Fibroblast of lung (primary cell): ENCODE results near the gene KIRREL3. TPM values are rescaled to one million over a fixed set of nuclear protein-coding genes. Genes with fewer than 3 reads are reported as not detected.
"Not testable (repeated sequence)": the region's sequence is repeated elsewhere in the genome, so short reads cannot be mapped to it uniquely, and the experiment has no call there.

ENCODE experiments used
- DNase-seq, 2 donors: peaks; one replicate each; pipeline versions ENCODE4 v3.0.0 to v3.0.0-alpha.2; 2010; ENCODE audit warnings: low read depth in 2 of 2
- H2AFZ ChIP-seq: 2 replicates; pipeline ENCODE4 v1.5.1; 2012; ENCODE audit warnings: low read length, control low read depth, inconsistent platforms
- H3K27ac ChIP-seq: 2 replicates; pipeline ENCODE4 v1.5.1; 2011; ENCODE audit warnings: low read length, control low read depth; ENCODE audit not compliant: insufficient read depth
- H3K27me3 ChIP-seq: 2 replicates; pipeline ENCODE4 v1.5.1; 2011; ENCODE audit warnings: mild to moderate bottlenecking, low read length; ENCODE audit not compliant: control insufficient read depth, insufficient read depth
- H3K36me3 ChIP-seq: 2 replicates; pipeline ENCODE4 v1.5.1; 2011; ENCODE audit warnings: low read length; ENCODE audit not compliant: control insufficient read depth, insufficient read depth
- H3K4me1 ChIP-seq: 2 replicates; pipeline ENCODE4 v1.5.1; 2011; ENCODE audit warnings: low read length; ENCODE audit not compliant: control insufficient read depth, insufficient read depth; ENCODE audit errors: extremely low read depth
- H3K4me2 ChIP-seq: 2 replicates; pipeline ENCODE4 v1.5.1; 2011; ENCODE audit warnings: low read length, control low read depth; ENCODE audit not compliant: insufficient read depth; ENCODE audit errors: extremely low read depth
- H3K4me3 ChIP-seq, 4 experiments: fragments of 200-600 bp in 1 of 4; sonication (generic) in 1 of 4; replicated peaks in 1 of 4; 2 replicates each; pipeline ENCODE4 v1.5.1; 2011 to 2016; ENCODE audit warnings: low read length in 4 of 4, low read depth in 3 of 4, mild to moderate bottlenecking in 3 of 4, control low read depth in 2 of 4, inconsistent platforms in 1 of 4, mixed read lengths in 1 of 4; ENCODE audit not compliant: insufficient read depth in 1 of 4; ENCODE audit errors: control extremely low read depth in 1 of 4
- H3K79me2 ChIP-seq: 2 replicates; pipeline ENCODE4 v1.5.1; 2012; ENCODE audit warnings: mild to moderate bottlenecking, low read length, inconsistent platforms; ENCODE audit not compliant: control insufficient read depth, insufficient read depth
- H3K9ac ChIP-seq: 2 replicates; pipeline ENCODE4 v1.5.1; 2011; ENCODE audit warnings: mild to moderate bottlenecking, low read length, control low read depth; ENCODE audit not compliant: insufficient read depth
- H3K9me3 ChIP-seq: 2 replicates; pipeline ENCODE4 v1.5.1; 2012; ENCODE audit warnings: low read depth, low read length; ENCODE audit not compliant: control insufficient read depth, insufficient read depth
- H4K20me1 ChIP-seq: 2 replicates; pipeline ENCODE4 v1.5.1; 2011; ENCODE audit warnings: low read length; ENCODE audit not compliant: control insufficient read depth, insufficient read depth; ENCODE audit errors: extremely low read depth
- CTCF ChIP-seq, 2 donors: IDR thresholded peaks in 1 of 2; conservative IDR thresholded peaks in 1 of 2; 1 replicate in 1 of 2; 2 replicates in 1 of 2; pipeline ENCODE4 v1.5.1; 2011 to 2012; ENCODE audit warnings: low read length in 2 of 2, control low read depth in 1 of 2, inconsistent platforms in 1 of 2, low read depth in 1 of 2, mild to moderate bottlenecking in 1 of 2
- EZH2 ChIP-seq: IDR thresholded peaks from 2 replicates; pipeline ENCODE4 v1.5.1; 2012; ENCODE audit warnings: low read length, control low read depth, mild to moderate bottlenecking; ENCODE audit errors: missing control alignments
- polyA plus RNA-seq, 2 donors: library from polyadenylated mRNA; depleted of rRNA in 1 of 2; stranded (reverse) in 1 of 2; unstranded in 1 of 2; fragments of >200 nt; gene quantifications; 2 replicates each; pipeline ENCODE4 v1.2.1, GENCODE V29; 2011 to 2012; ENCODE audit warnings: missing spikeins in 1 of 2
- total RNA-seq: library from RNA; depleted of rRNA; stranded (reverse); fragments of >200 nt; gene quantifications from 2 replicates; pipeline ENCODE4 v1.2.1, GENCODE V29; 2014

Gene KIRREL3
- total and polyA plus RNA-seq, 2 donors (not counting 1 experiment from before 2014, with no cell fraction given): 2.8 to 6.1 TPM

- not testable (repeated sequence) for H2AFZ ChIP-seq, H3K9me3 ChIP-seq, H3K79me2 ChIP-seq, H4K20me1 ChIP-seq, H3K27ac ChIP-seq, H3K27me3 ChIP-seq, H3K4me1 ChIP-seq, DNase-seq, H3K9ac ChIP-seq, H3K4me2 ChIP-seq, H3K4me3 ChIP-seq, H3K36me3 ChIP-seq
Measured at GRCh38 chr11:126394634-126395072, 605.9 kb downstream of the KIRREL3 start.

DNA sequence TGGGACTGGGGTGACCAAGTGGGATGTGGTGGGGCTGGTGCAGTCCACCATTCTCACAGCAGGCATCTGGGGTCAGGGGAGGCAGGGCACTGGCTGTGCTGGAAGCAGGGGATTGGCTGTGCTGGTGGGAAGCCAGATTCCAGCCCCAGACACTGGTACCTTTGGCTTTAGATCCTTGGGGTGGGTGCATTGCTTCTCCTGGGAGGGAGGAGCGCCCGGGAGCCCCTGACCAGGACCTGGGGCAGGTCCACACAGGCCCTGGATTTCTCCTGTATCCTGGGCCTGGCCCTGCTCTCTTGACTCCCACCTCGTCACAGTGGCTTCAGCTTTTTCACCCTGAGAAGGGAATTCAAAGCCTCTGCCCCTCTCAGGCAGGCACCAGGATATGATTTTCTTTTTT lies 606.5 kb downstream of the KIRREL3 start:
- Histone ChIP-seq H3K4me2 (no peak overlapping the region), H3K36me3 (no peaks in the 10 kb centered on the region), H2AFZ (no peak overlapping the region), H3K27ac (no peak overlapping the region), H3K27me3 (no peaks in the 10 kb centered on the region), H3K79me2 (no peaks in the 10 kb centered on the region), H3K9me3 (no peaks in the 10 kb centered on the region), H3K4me1 (no peaks in the 10 kb centered on the region), H4K20me1 (no peaks in the 10 kb centered on the region), H3K9ac (no peak overlapping the region), H3K4me3 (no peak overlapping the region)
- no peak for DNase-seq
- TF ChIP-seq EZH2 (no peak), CTCF (conservative IDR thresholded peaks at IDR 0.05 in 1 of 2, IDR thresholded peaks at IDR 0.05 in 1 of 2; ENCODE audit: low read depth in 1 of 2, low read length in 2 of 2) (no peak)

DNA sequence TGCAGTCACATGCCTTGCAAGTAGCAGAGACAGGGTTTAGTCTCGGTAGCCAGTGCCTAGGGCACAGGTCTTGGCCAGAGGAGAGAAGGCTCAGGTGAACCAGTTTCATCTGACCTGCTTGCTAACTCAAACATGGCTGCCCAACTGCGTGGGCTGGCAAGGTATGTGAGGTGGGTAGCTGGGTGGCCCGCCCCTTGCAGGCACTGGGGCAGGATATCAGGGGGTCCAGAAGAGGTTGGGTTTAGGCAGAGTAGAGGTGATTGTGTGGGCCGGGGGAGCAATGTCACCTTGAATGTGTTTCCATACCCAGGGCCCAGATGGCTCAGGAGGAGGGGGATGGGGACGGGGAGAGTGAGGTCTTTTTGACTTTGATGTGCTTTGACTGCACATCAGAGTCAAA lies 607.4 kb downstream of the KIRREL3 start:
- Histone ChIP-seq H3K27me3 (no peaks in the 10 kb centered on the region), H3K9me3 (no peaks in the 10 kb centered on the region), H3K4me1 (no peaks in the 10 kb centered on the region), H3K4me2 (no peak overlapping the region), H3K79me2 (no peaks in the 10 kb centered on the region), H3K4me3 (no peak overlapping the region), H3K27ac (no peak overlapping the region), H3K9ac (no peak overlapping the region), H2AFZ (no peak overlapping the region), H4K20me1 (no peaks in the 10 kb centered on the region), H3K36me3 (no peaks in the 10 kb centered on the region)
- DNase-seq: no peak
- no peak for TF ChIP-seq EZH2
- no peak for TF ChIP-seq CTCF (conservative IDR thresholded peaks at IDR 0.05 in 1 of 2, IDR thresholded peaks at IDR 0.05 in 1 of 2; ENCODE audit: low read depth in 1 of 2, low read length in 2 of 2)
